HCT116 (cell line): Measurements from ENCODE around the gene KLHL22. TPM values are rescaled to one million over a fixed set of nuclear protein-coding genes. Genes with fewer than 3 reads are reported as not detected.

ENCODE experiments used
- ATAC-seq: fragments of 200-7000 bp; cut with Tn5 transposase; 2 replicates; pipeline ENCODE4 v1.9.1; 2020; ENCODE audit warnings: mild to moderate bottlenecking, moderate library complexity
- BruUV-seq: library from RNA; stranded (reverse); fragments of 400-500 nt; replicated peaks from 2 replicates; lab custom pipeline; 2021; lab: Mats Ljungman, UMichigan
- CTCF ChIA-PET: fragments of 300-600 bp; sonication (Branson Sonifier 250); formaldehyde crosslinking; loops from one replicate; lab custom pipeline; 2021; ENCODE audit warnings: antibody characterized with exemption; lab: Charles Lee
- POLR2A ChIA-PET: fragments of 300-600, 350-600 bp; sonication (Branson Sonifier 250); formaldehyde crosslinking; loops from one replicate; lab custom pipeline; 2021; ENCODE audit warnings: antibody characterized with exemption; lab: Charles Lee
- RAD21 ChIA-PET, 2 experiments: fragments of 300-600 bp; sonication (Branson Sonifier 250); formaldehyde crosslinking; loops; one replicate each; lab custom pipeline; 2023; ENCODE audit warnings: low total read pairs in 2 of 2; ENCODE audit not compliant: uncharacterized antibody in 2 of 2, unreplicated experiment in 2 of 2, low non-redundant PET in 1 of 2; lab: Charles Lee
- DNase-seq: peaks from one replicate; pipeline ENCODE4 v3.0.0-alpha.2; 2010; ENCODE audit warnings: low read depth, low spot score
- H2AFZ ChIP-seq: fragments of 200-600 bp; shearing (Covaris generic), sonication (generic); 2 replicates; pipeline ENCODE4 v1.6.1; 2017; ENCODE audit warnings: low read depth, mixed run types, mixed read lengths, antibody characterized with exemption, low read length; ENCODE audit not compliant: poor library complexity, severe bottlenecking
- H3K27ac ChIP-seq: 2 replicates; pipeline ENCODE4 v1.5.1; 2012; ENCODE audit warnings: low read depth, low read length
- H3K27me3 ChIP-seq: fragments of 200-600 bp; sonication (generic); 2 replicates; pipeline ENCODE4 v1.6.1; 2016; ENCODE audit warnings: mixed run types, low read length, mixed read lengths; ENCODE audit not compliant: insufficient read depth
- H3K36me3 ChIP-seq, 2 experiments: fragments of 200-500 bp in 1 of 2; fragments of 200-600 bp in 1 of 2; sonication (Bioruptor generic) in 1 of 2; sonication (generic) in 1 of 2; 2 replicates each; pipeline versions ENCODE4 v1.5.1 to v1.6.1; 2014 to 2016; ENCODE audit warnings: low read length in 2 of 2, inconsistent platforms in 1 of 2, mixed read lengths in 1 of 2, mixed run types in 1 of 2; ENCODE audit not compliant: insufficient read depth in 2 of 2, control insufficient read depth in 1 of 2
- H3K4me1 ChIP-seq, 2 experiments: fragments of 200-600 bp in 1 of 2; sonication (generic) in 1 of 2; 2 replicates each; pipeline versions ENCODE4 v1.5.1 to v1.6.1; 2012 to 2017; ENCODE audit warnings: low read length in 2 of 2, inconsistent platforms in 1 of 2, mild to moderate bottlenecking in 1 of 2, mixed read lengths in 1 of 2, mixed run types in 1 of 2, moderate library complexity in 1 of 2; ENCODE audit not compliant: insufficient read depth in 2 of 2, control insufficient read depth in 1 of 2
- H3K4me2 ChIP-seq: fragments of 200-600 bp; sonication (generic); 2 replicates; pipeline ENCODE4 v1.6.1; 2017; ENCODE audit warnings: mixed run types, low read length, mixed read lengths
- H3K4me3 ChIP-seq, 2 experiments: fragments of 200-600 bp in 1 of 2; sonication (generic) in 1 of 2; replicated peaks in 1 of 2; 2 replicates each; pipeline ENCODE4 v1.5.1; 2011 to 2016; ENCODE audit warnings: low read length in 2 of 2, control low read depth in 1 of 2, low read depth in 1 of 2, mild to moderate bottlenecking in 1 of 2, mixed read lengths in 1 of 2, mixed run types in 1 of 2
- H3K79me2 ChIP-seq: fragments of 200-600 bp; sonication (generic); 2 replicates; pipeline ENCODE4 v1.6.1; 2017; ENCODE audit warnings: mild to moderate bottlenecking, mixed run types, low read length, moderate library complexity, mixed read lengths; ENCODE audit not compliant: insufficient read depth
- H3K9ac ChIP-seq: fragments of 200-600 bp; sonication (generic); 2 replicates; pipeline ENCODE4 v1.6.1; 2016; ENCODE audit warnings: low read length, mixed read lengths
- H3K9me2 ChIP-seq: fragments of 200-600 bp; sonication (generic), shearing (Covaris generic); 2 replicates; pipeline ENCODE4 v1.6.1; 2017; ENCODE audit warnings: mixed run types, mild to moderate bottlenecking, moderate library complexity; ENCODE audit not compliant: insufficient read depth
- H3K9me3 ChIP-seq, 2 experiments: fragments of 200-500 bp in 1 of 2; fragments of 200-600 bp in 1 of 2; sonication (Bioruptor generic) in 1 of 2; sonication (generic) in 1 of 2; 2 replicates each; pipeline ENCODE4 v1.6.1; 2014 to 2017; ENCODE audit warnings: low read length in 2 of 2, mixed read lengths in 2 of 2, inconsistent platforms in 1 of 2, low read depth in 1 of 2, mild to moderate bottlenecking in 1 of 2, mixed run types in 1 of 2, moderate library complexity in 1 of 2; ENCODE audit not compliant: control insufficient read depth in 1 of 2, insufficient read depth in 1 of 2
- H4K20me1 ChIP-seq: fragments of 200-600 bp; sonication (generic), shearing (Covaris generic); 2 replicates; pipeline ENCODE4 v1.6.1; 2017; ENCODE audit warnings: mixed run types, mild to moderate bottlenecking, moderate library complexity; ENCODE audit not compliant: insufficient read depth
- CBX3 ChIP-seq: IDR thresholded peaks from 2 replicates; pipeline ENCODE4 v1.6.1; 2012; ENCODE audit warnings: low read depth
- EGR1 ChIP-seq: IDR thresholded peaks from 2 replicates; pipeline ENCODE4 v1.6.1; 2012; ENCODE audit warnings: low read depth
- EZH2phosphoT487 ChIP-seq: fragments of 200-600 bp; IDR thresholded peaks from 2 replicates; pipeline ENCODE4 v1.6.1; 2018; ENCODE audit warnings: antibody characterized with exemption, borderline replicate concordance
- FOSL1 ChIP-seq: IDR thresholded peaks from 2 replicates; pipeline ENCODE4 v1.6.1; 2012; ENCODE audit warnings: low read depth
- POLR2A ChIP-seq: IDR thresholded peaks from 2 replicates; pipeline ENCODE4 v1.7.0; 2011; ENCODE audit warnings: borderline replicate concordance; ENCODE audit not compliant: insufficient read depth, insufficient read length; ENCODE audit errors: extremely low read depth
- POLR2AphosphoS5 ChIP-seq: IDR thresholded peaks from 2 replicates; pipeline ENCODE4 v1.6.1; 2011; ENCODE audit warnings: mild to moderate bottlenecking, low read depth, low read length, moderate library complexity
- SIN3A ChIP-seq: IDR thresholded peaks from 2 replicates; pipeline ENCODE4 v1.6.1; 2012; ENCODE audit warnings: low read depth
- SP1 ChIP-seq: IDR thresholded peaks from 2 replicates; pipeline ENCODE4 v1.6.1; 2012; ENCODE audit warnings: low read depth
- SRF ChIP-seq: IDR thresholded peaks from 2 replicates; pipeline ENCODE4 v1.6.1; 2012; ENCODE audit warnings: low read depth
- YY1 ChIP-seq: IDR thresholded peaks from 2 replicates; pipeline ENCODE4 v1.6.1; 2011; ENCODE audit warnings: low read length, low read depth, moderate library complexity, mild to moderate bottlenecking; ENCODE audit not compliant: insufficient replicate concordance; ENCODE audit errors: extremely low read depth
- ZBTB33 ChIP-seq: IDR thresholded peaks from 2 replicates; pipeline ENCODE4 v1.6.1; 2011; ENCODE audit warnings: mild to moderate bottlenecking, low read length, moderate library complexity; ENCODE audit not compliant: insufficient replicate concordance; ENCODE audit errors: extremely low read depth
- ZFX ChIP-seq: fragments of 450-650 bp; IDR thresholded peaks from 2 replicates; pipeline ENCODE4 v1.6.1; 2017
- intact Hi-C: fragments of 100-400 bp; cut with micrococcal nuclease; formaldehyde crosslinking; loops from 2 replicates; pipeline ENCODE4 v1.10.0; 2022
- total RNA-seq: library from RNA; stranded (reverse); gene quantifications from one replicate; pipeline ENCODE4 v1.2.1, GENCODE V29; 2021; ENCODE audit not compliant: unreplicated experiment

KLHL22 gene
- total RNA-seq, 1 experiment from 2014 or later: 16.4 TPM

- TF ChIP-seq SRF: no peak
- TF ChIP-seq POLR2AphosphoS5: no peak
- no peak for TF ChIP-seq FOSL1
- TF ChIP-seq EZH2phosphoT487: no peak
- no peak for TF ChIP-seq EGR1
- no peak for TF ChIP-seq SIN3A
- no peak for TF ChIP-seq ZBTB33
- no peak for TF ChIP-seq POLR2A
- Histone ChIP-seq H3K27me3 (no peaks in the 10 kb centered on the region), H3K79me2 (no peaks in the 10 kb centered on the region), H3K4me3 (no peak overlapping the region), H3K9ac (no peak overlapping the region), H3K9me2 (no peaks in the 10 kb centered on the region), H3K9me3 (no peaks in the 10 kb centered on the region), H3K36me3 (no peaks in the 10 kb centered on the region), H3K4me1 (peaks cover 14 to 28% of the 10 kb centered on the region in 2 experiments), H3K4me2 (no peak overlapping the region), H2AFZ (no peak overlapping the region), H3K27ac (no peak overlapping the region), H4K20me1 (no peaks in the 10 kb centered on the region)
- DNase-seq: no peak
- CTCF ChIA-PET: no interaction called here
- POLR2A ChIA-PET: no interaction called here
- ATAC-seq: no peak
- BruUV-seq: no TSS peak
- RAD21 ChIA-PET: no interaction called here
- intact Hi-C loops: no loop called here
These were observed 69.4 kb downstream of the KLHL22 start for GRCh38 chr22:20426259-20426615.

- Histone ChIP-seq H4K20me1 (no peaks in the 10 kb centered on the region), H3K27me3 (no peaks in the 10 kb centered on the region), H3K9me2 (no peaks in the 10 kb centered on the region), H3K4me2 (no peak overlapping the region), H3K27ac (no peak overlapping the region), H3K9ac (no peak overlapping the region), H3K4me1 (peaks cover 12 to 25% of the 10 kb centered on the region in 2 experiments), H3K36me3 (no peaks in the 10 kb centered on the region), H2AFZ (no peak overlapping the region), H3K79me2 (no peaks in the 10 kb centered on the region), H3K9me3 (no peaks in the 10 kb centered on the region), H3K4me3 (no peak overlapping the region)
- ChIA-PET RAD21 (no interaction called here), POLR2A (no interaction called here), CTCF (no interaction called here)
- DNase-seq (no peak), ATAC-seq (no peak)
- no TSS peak for BruUV-seq
- no peak for TF ChIP-seq YY1
- TF ChIP-seq SP1: no peak
- no peak for TF ChIP-seq ZFX
- TF ChIP-seq POLR2A: no peak
- no peak for TF ChIP-seq CBX3
- no peak for TF ChIP-seq EZH2phosphoT487
- intact Hi-C loops: no loop called here
These were observed 69.9 kb downstream of the KLHL22 start for GRCh38 chr22:20425566-20426258.
